Prostate gland (tissue), 2 donors: ENCODE data around the gene FNBP1L.

ENCODE experiments used
- CTCF ChIP-seq, 4 experiments: fragments of 200-600 bp in 2 of 4; fragments of 450-650 bp in 2 of 4; sonication (generic) in 2 of 4; IDR thresholded peaks; 1 replicate in 3 of 4; 2 replicates in 1 of 4; pipeline ENCODE4 v1.5.1; 2016 to 2019; ENCODE audit warnings: antibody characterized with exemption in 4 of 4, mild to moderate bottlenecking in 2 of 4, moderate library complexity in 2 of 4
- POLR2AphosphoS5 ChIP-seq: sonication (generic); formaldehyde crosslinking; IDR thresholded peaks from one replicate; pipeline ENCODE4 v1.6.1; 2017; ENCODE audit warnings: antibody characterized with exemption

GRCh38 chr1:93438716-93439115 lies 9.2 kb upstream of the FNBP1L start:
- TF ChIP-seq POLR2AphosphoS5 = no peak
- TF ChIP-seq CTCF (IDR thresholded peaks at IDR 0.05) = no peak
